RWPE1 (cell line): ENCODE data around the gene SLC7A14.

Experiments used
- CTCF ChIA-PET: fragments of 350-600 bp; sonication (Branson Sonifier 250); formaldehyde crosslinking; extraction: SDS; loops from one replicate; lab custom pipeline; 2021; lab: Yijun Ruan, JAX
- POLR2A ChIA-PET: fragments of 400-600 bp; formaldehyde crosslinking; extraction: SDS; loops from one replicate; lab custom pipeline; 2020; ENCODE audit warnings: antibody characterized with exemption; ENCODE audit not compliant: low non-redundant PET; lab: Yijun Ruan, JAX
- DNase-seq: peaks from one replicate; pipeline ENCODE4 v3.0.0; 2012; ENCODE audit warnings: low spot score
- H3K27ac ChIP-seq: fragments of 450-650 bp; 2 replicates; pipeline ENCODE4 v1.5.1; 2017
- CTCF ChIP-seq: fragments of 450-650 bp; conservative IDR thresholded peaks from 2 replicates; pipeline ENCODE4 v1.5.1; 2017; ENCODE audit warnings: low read depth, mild to moderate bottlenecking

The SLC7A14 gene

GRCh38 chr3:170563712-170564423 lies 22.0 kb downstream of the SLC7A14 start:
- no peak overlapping the region for H3K27ac ChIP-seq
- ChIA-PET CTCF (interaction anchor here (1.3 kb wide), 1 partner anchor 17 kb away, joined by 3 read pairs; no protein-coding TSS in a partner anchor), POLR2A (no interaction called here)
- TF ChIP-seq CTCF, result no peak
- no peak for DNase-seq

GRCh38 chr3:170562080-170562479 lies 23.8 kb downstream of the SLC7A14 start:
- no peak for DNase-seq
- no peak for TF ChIP-seq CTCF
- H3K27ac ChIP-seq, result no peak overlapping the region
- POLR2A ChIA-PET, result no interaction called here
- CTCF ChIA-PET, result no interaction called here

- CTCF ChIA-PET, result no interaction called here
- DNase-seq, result no peak
Observed at GRCh38 chr3:170560717-170561382, 25.0 kb downstream of the SLC7A14 start.

GRCh38 chr3:170560296-170560695 lies 25.6 kb downstream of the SLC7A14 start:
- no peak for DNase-seq
- TF ChIP-seq CTCF, result no peak
- ChIA-PET CTCF (no interaction called here), POLR2A (no interaction called here)
- H3K27ac ChIP-seq, result no peak overlapping the region

More at GRCh38 chr3:170560717-170561382, 25.0 kb downstream of the SLC7A14 start:
- TF ChIP-seq CTCF, result no peak
- no peak overlapping the region for H3K27ac ChIP-seq
- POLR2A ChIA-PET, result no interaction called here

- CTCF ChIA-PET, result interaction anchor here (1.0 kb wide), 1 partner anchor 33 kb away, joined by 5 read pairs; no protein-coding TSS in a partner anchor
- POLR2A ChIA-PET, result no interaction called here
- TF ChIP-seq CTCF, result no peak
- DNase-seq, result no peak
- no peak overlapping the region for H3K27ac ChIP-seq
Observed at GRCh38 chr3:170558427-170558826, 27.4 kb downstream of the SLC7A14 start.

- ChIA-PET CTCF (no interaction called here), POLR2A (no interaction called here)
- DNase-seq, result no peak
- H3K27ac ChIP-seq, result no peak overlapping the region
- TF ChIP-seq CTCF, result no peak
Observed at GRCh38 chr3:170555329-170555728, 30.5 kb downstream of the SLC7A14 start.
